Neural cell (in vitro differentiated cells): ENCODE data around the gene FKBP2.

Experiments used
- EP300 ChIP-seq: fragments of 450-650 bp; conservative IDR thresholded peaks from 2 replicates; pipeline ENCODE4 v1.6.1; 2014; ENCODE audit warnings: antibody characterized with exemption, mild to moderate bottlenecking, moderate library complexity; ENCODE audit not compliant: poor library complexity, severe bottlenecking
- EZH2 ChIP-seq: fragments of 200-600, 300-800 bp; shearing (Covaris generic), sonication (generic); IDR thresholded peaks from 2 replicates; pipeline ENCODE4 v1.6.1; 2014; ENCODE audit warnings: antibody characterized with exemption, low read length, borderline replicate concordance, mild to moderate bottlenecking; ENCODE audit not compliant: insufficient read depth, poor library complexity, severe bottlenecking
- MXI1 ChIP-seq: fragments of 450-650 bp; conservative IDR thresholded peaks from 2 replicates; pipeline ENCODE4 v1.6.1; 2014; ENCODE audit warnings: antibody characterized with exemption, mild to moderate bottlenecking; ENCODE audit not compliant: poor library complexity, severe bottlenecking
- POLR2AphosphoS5 ChIP-seq: IDR thresholded peaks from 2 replicates; pipeline ENCODE4 v1.6.1; 2012
- TAF1 ChIP-seq: IDR thresholded peaks from 2 replicates; pipeline ENCODE4 v1.6.1; 2012; ENCODE audit warnings: low read depth
- TF ChIP-seq, protein P1 (sequence below): fragments of 450-650 bp; IDR thresholded peaks from 2 replicates; pipeline ENCODE4 v1.5.1; 2014; ENCODE audit warnings: antibody characterized with exemption, mild to moderate bottlenecking, moderate library complexity; ENCODE audit not compliant: poor library complexity, severe bottlenecking

DNA sequence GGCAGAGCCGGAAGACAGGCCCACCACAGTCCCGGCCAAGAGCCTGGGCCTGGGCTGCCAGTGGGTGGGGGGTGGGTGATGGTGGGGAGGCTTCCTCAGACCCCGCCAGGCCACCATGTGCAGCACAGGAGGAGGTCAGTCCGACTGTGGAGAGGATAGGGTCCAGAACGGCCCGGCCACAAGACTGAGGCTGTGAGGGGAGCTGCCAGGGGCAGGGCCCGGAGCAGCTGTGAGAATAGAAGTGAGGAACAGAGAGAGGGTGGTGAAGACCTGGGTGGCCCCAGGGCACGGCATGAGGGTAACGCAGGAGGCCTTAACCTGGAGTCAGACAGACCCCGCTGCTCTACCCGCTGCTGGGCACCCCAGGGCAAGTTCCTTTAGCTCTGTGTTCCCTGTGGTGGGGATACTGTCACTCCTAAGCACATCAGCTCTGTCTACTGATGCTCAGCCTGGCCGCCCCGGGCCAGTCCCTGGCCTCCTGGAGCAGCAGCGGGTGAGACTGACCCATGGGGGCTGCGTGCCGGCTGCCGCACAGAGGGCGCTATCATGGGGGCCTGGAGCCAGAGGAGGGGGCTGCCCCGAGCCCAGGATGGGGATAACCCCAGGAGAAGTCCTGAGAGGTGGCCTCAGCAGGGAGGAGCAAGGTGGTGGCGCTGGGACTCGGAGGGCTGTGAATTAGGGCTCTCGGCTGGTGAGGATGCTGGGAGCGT lies 32.7 kb upstream of the FKBP2 start:
- TF ChIP-seq, protein P1, sequence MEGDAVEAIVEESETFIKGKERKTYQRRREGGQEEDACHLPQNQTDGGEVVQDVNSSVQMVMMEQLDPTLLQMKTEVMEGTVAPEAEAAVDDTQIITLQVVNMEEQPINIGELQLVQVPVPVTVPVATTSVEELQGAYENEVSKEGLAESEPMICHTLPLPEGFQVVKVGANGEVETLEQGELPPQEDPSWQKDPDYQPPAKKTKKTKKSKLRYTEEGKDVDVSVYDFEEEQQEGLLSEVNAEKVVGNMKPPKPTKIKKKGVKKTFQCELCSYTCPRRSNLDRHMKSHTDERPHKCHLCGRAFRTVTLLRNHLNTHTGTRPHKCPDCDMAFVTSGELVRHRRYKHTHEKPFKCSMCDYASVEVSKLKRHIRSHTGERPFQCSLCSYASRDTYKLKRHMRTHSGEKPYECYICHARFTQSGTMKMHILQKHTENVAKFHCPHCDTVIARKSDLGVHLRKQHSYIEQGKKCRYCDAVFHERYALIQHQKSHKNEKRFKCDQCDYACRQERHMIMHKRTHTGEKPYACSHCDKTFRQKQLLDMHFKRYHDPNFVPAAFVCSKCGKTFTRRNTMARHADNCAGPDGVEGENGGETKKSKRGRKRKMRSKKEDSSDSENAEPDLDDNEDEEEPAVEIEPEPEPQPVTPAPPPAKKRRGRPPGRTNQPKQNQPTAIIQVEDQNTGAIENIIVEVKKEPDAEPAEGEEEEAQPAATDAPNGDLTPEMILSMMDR = no peak
- no peak for TF ChIP-seq POLR2AphosphoS5
- no peak for TF ChIP-seq EZH2
- TF ChIP-seq EP300 = no peak
- TF ChIP-seq MXI1 = no peak
- no peak for TF ChIP-seq TAF1
